Activated CD8-positive, alpha-beta memory T cell treated with anti-CD3 and anti-CD28 coated beads, Interleukin-2, amount 50 U/mL, for 4 hours (primary cell): Measurements from ENCODE around the gene ZNF462.
"Not testable (repeated sequence)": the region's sequence is repeated elsewhere in the genome, so short reads cannot be mapped to it uniquely, and the experiment has no call there.

ENCODE experiments used
- DNase-seq: peaks from one replicate; pipeline ENCODE4 v3.0.0-alpha.2; 2020

The ZNF462 gene

GRCh38 chr9:106887066-106887465, 24.1 kb downstream of the ZNF462 start:
- no peak for DNase-seq

- no peak for DNase-seq
These were observed 26.2 kb downstream of the ZNF462 start for GRCh38 chr9:106889061-106889590.

- DNase-seq, result no peak
These were observed 27.6 kb downstream of the ZNF462 start for GRCh38 chr9:106890608-106891007.

- no peak for DNase-seq
These were observed 28.3 kb downstream of the ZNF462 start for GRCh38 chr9:106891286-106891685.

GRCh38 chr9:106892632-106893031, 29.7 kb downstream of the ZNF462 start:
- DNase-seq, result no peak

GRCh38 chr9:106893088-106893487, 30.1 kb downstream of the ZNF462 start:
- DNase-seq, result no peak

GRCh38 chr9:106896695-106897094, 33.7 kb downstream of the ZNF462 start:
- DNase-seq, result no peak

GRCh38 chr9:106897236-106897635, 34.3 kb downstream of the ZNF462 start:
- no peak for DNase-seq

- no peak for DNase-seq
These were observed 34.8 kb downstream of the ZNF462 start for GRCh38 chr9:106897751-106898150.

GRCh38 chr9:106900523-106900922, 37.6 kb downstream of the ZNF462 start:
- DNase-seq, result not testable (repeated sequence)

- no peak for DNase-seq
These were observed 43.2 kb downstream of the ZNF462 start for GRCh38 chr9:106906129-106906528.

GRCh38 chr9:106911951-106912350, 49.0 kb downstream of the ZNF462 start:
- no peak for DNase-seq

GRCh38 chr9:106913276-106913675, 50.3 kb downstream of the ZNF462 start:
- no peak for DNase-seq

- no peak for DNase-seq
These were observed 52.9 kb downstream of the ZNF462 start for GRCh38 chr9:106915851-106916250.

GRCh38 chr9:106916466-106917235, 53.7 kb downstream of the ZNF462 start:
- DNase-seq, result no peak

GRCh38 chr9:106918825-106919509, 56.0 kb downstream of the ZNF462 start:
- no peak for DNase-seq

- DNase-seq, result no peak
These were observed 57.1 kb downstream of the ZNF462 start for GRCh38 chr9:106920091-106920490.

GRCh38 chr9:106920701-106921283, 57.8 kb downstream of the ZNF462 start:
- DNase-seq, result no peak

GRCh38 chr9:106921341-106921899, 58.5 kb downstream of the ZNF462 start:
- DNase-seq, result no peak

- no peak for DNase-seq
These were observed 59.1 kb downstream of the ZNF462 start for GRCh38 chr9:106922026-106922425.

GRCh38 chr9:106925392-106925791, 62.4 kb downstream of the ZNF462 start:
- DNase-seq, result no peak

GRCh38 chr9:106927916-106928315, 65.0 kb downstream of the ZNF462 start:
- DNase-seq, result no peak

- DNase-seq, result no peak
These were observed 65.4 kb downstream of the ZNF462 start for GRCh38 chr9:106928350-106928749.
